A549 (cell line): ENCODE data around the gene CHST15. TPM values are rescaled to one million over a fixed set of nuclear protein-coding genes. Genes with fewer than 3 reads are reported as not detected.

Source experiments
- ATAC-seq, 2 experiments: fragments of 200-7000 bp in 1 of 2; fragments of >200 bp in 1 of 2; cut with Nextera tagmentation in 1 of 2; cut with Tn5 transposase in 1 of 2; 3 replicates each; pipeline versions ENCODE4 v1.8.0 to v1.9.1; 2018 to 2020; ENCODE audit warnings: mild to moderate bottlenecking in 1 of 2, moderate library complexity in 1 of 2
- CTCF ChIA-PET: fragments of 300-600 bp; sonication (Branson Sonifier 250); formaldehyde crosslinking; extraction: SDS; loops from one replicate; lab custom pipeline; 2021; ENCODE audit warnings: antibody characterized with exemption, inconsistent platforms; lab: Yijun Ruan, JAX
- POLR2A ChIA-PET: fragments of 350-600 bp; formaldehyde crosslinking; extraction: SDS; loops from one replicate; lab custom pipeline; 2021; ENCODE audit warnings: antibody characterized with exemption, inconsistent platforms; lab: Yijun Ruan, JAX
- DNase-seq, 2 experiments: peaks; one replicate each; pipeline versions ENCODE4 v3.0.0 to v3.0.0-alpha.2; 2011 to 2016; ENCODE audit warnings: low read depth in 1 of 2, low spot score in 1 of 2
- FAIRE-seq: peaks from 2 replicates; lab custom pipeline; 2011; peaks lifted over from hg19 to GRCh38; lab: Jason Lieb, UNC
- H3K27ac ChIP-seq, 2 experiments: fragments of >200 bp; sonication (Bioruptor Twin); formaldehyde crosslinking; 3 replicates each; pipeline ENCODE4 v1.5.1; 2016 to 2017
- H3K4me1 ChIP-seq: fragments of >200 bp; sonication (Bioruptor Twin); formaldehyde crosslinking; 3 replicates; pipeline ENCODE4 v1.6.1; 2016
- H3K4me2 ChIP-seq: fragments of >200 bp; sonication (Bioruptor Twin); formaldehyde crosslinking; 3 replicates; pipeline ENCODE4 v1.6.1; 2016
- H3K4me3 ChIP-seq: fragments of >200 bp; sonication (Bioruptor Twin); formaldehyde crosslinking; 3 replicates; pipeline ENCODE4 v1.5.1; 2016
- H3K9me3 ChIP-seq: fragments of >200 bp; sonication (Bioruptor Twin); formaldehyde crosslinking; 3 replicates; pipeline ENCODE4 v1.6.1; 2016
- ATOH8 ChIP-seq: fragments of 250-450 bp; sonication (Bioruptor Pico); IDR thresholded peaks from 2 replicates; pipeline ENCODE4 v1.5.0; 2020; ENCODE audit warnings: low read depth, mild to moderate bottlenecking, moderate library complexity
- BHLHE40 ChIP-seq: IDR thresholded peaks from 2 replicates; pipeline ENCODE4 v1.6.1; 2012; ENCODE audit warnings: low read depth, low read length, inconsistent platforms
- CBX8 ChIP-seq: fragments of 200-600 bp; sonication (generic); IDR thresholded peaks from 2 replicates; pipeline ENCODE4 v1.6.1; 2016
- CHD2 ChIP-seq: fragments of 150-350 bp; IDR thresholded peaks from 2 replicates; pipeline ENCODE4 v1.6.1; 2014; ENCODE audit warnings: low read length; ENCODE audit not compliant: partially characterized antibody
- CHD4 ChIP-seq: fragments of 200-600 bp; sonication (generic); IDR thresholded peaks from 2 replicates; pipeline ENCODE4 v1.6.1; 2016; ENCODE audit warnings: antibody characterized with exemption, mild to moderate bottlenecking, borderline replicate concordance
- CTCF ChIP-seq: fragments of >200 bp; sonication (Bioruptor Twin); formaldehyde crosslinking; IDR thresholded peaks from 3 replicates; pipeline ENCODE4 v1.5.1; 2016
- E2F6 ChIP-seq: IDR thresholded peaks from 2 replicates; pipeline ENCODE4 v1.6.1; 2012; ENCODE audit warnings: low read depth, borderline replicate concordance
- EHMT2 ChIP-seq: fragments of 200-600 bp; sonication (generic); IDR thresholded peaks from 2 replicates; pipeline ENCODE4 v1.6.1; 2016; ENCODE audit warnings: antibody characterized with exemption, low read depth, mild to moderate bottlenecking, moderate library complexity
- EP300 ChIP-seq, 2 experiments: fragments of >200 bp; sonication (Bioruptor Twin); formaldehyde crosslinking; IDR thresholded peaks; 2 replicates in 1 of 2; 3 replicates in 1 of 2; pipeline ENCODE4 v1.6.1; 2016 to 2017
- FOSB ChIP-seq: fragments of 250-450 bp; sonication (Bioruptor Pico); IDR thresholded peaks from 2 replicates; pipeline ENCODE4 v1.5.0; 2020; ENCODE audit warnings: mild to moderate bottlenecking, moderate library complexity
- FOSL2 ChIP-seq, 2 experiments: fragments of 450-650 bp in 1 of 2; fragments of >200 bp in 1 of 2; sonication (Bioruptor Twin) in 1 of 2; formaldehyde crosslinking; IDR thresholded peaks; 2 replicates each; pipeline versions ENCODE4 v1.5.0 to v1.6.1; 2016 to 2020; ENCODE audit warnings: mild to moderate bottlenecking in 1 of 2, moderate library complexity in 1 of 2
- GATA3 ChIP-seq: IDR thresholded peaks from 2 replicates; pipeline ENCODE4 v1.6.1; 2012; ENCODE audit warnings: borderline replicate concordance
- HDAC2 ChIP-seq: fragments of 200-600 bp; sonication (generic); IDR thresholded peaks from 2 replicates; pipeline ENCODE4 v1.6.1; 2016
- HMGXB4 ChIP-seq: fragments of 250-450 bp; sonication (Bioruptor Pico); IDR thresholded peaks from 2 replicates; pipeline ENCODE4 v1.5.0; 2021; ENCODE audit warnings: mild to moderate bottlenecking, moderate library complexity, borderline replicate concordance
- HOXB13 ChIP-seq: fragments of 250-450 bp; sonication (Bioruptor Pico); IDR thresholded peaks from 2 replicates; pipeline ENCODE4 v1.5.0; 2020; ENCODE audit warnings: low read depth, mild to moderate bottlenecking, moderate library complexity
- HOXB5 ChIP-seq: fragments of 250-450 bp; sonication (Bioruptor Pico); IDR thresholded peaks from 2 replicates; pipeline ENCODE4 v1.5.0; 2020; ENCODE audit warnings: mild to moderate bottlenecking, moderate library complexity
- KDM1A ChIP-seq: fragments of 200-600 bp; sonication (generic); IDR thresholded peaks from 2 replicates; pipeline ENCODE4 v1.6.1; 2016; ENCODE audit warnings: low read depth, mild to moderate bottlenecking
- MAFK ChIP-seq: fragments of 450-650 bp; IDR thresholded peaks from 2 replicates; pipeline ENCODE4 v1.6.1; 2014; ENCODE audit not compliant: partially characterized antibody
- MAX ChIP-seq: IDR thresholded peaks from 2 replicates; pipeline ENCODE4 v1.6.1; 2012
- NFE2L2 ChIP-seq: fragments of 150-350 bp; conservative IDR thresholded peaks from 2 replicates; pipeline ENCODE4 v1.6.1; 2014; ENCODE audit warnings: low read length
- NPAS2 ChIP-seq: fragments of 250-450 bp; sonication (Bioruptor Pico); IDR thresholded peaks from 2 replicates; pipeline ENCODE4 v1.8.0; 2022; ENCODE audit warnings: mild to moderate bottlenecking, moderate library complexity, borderline replicate concordance
- PBX3 ChIP-seq: IDR thresholded peaks from 2 replicates; pipeline ENCODE4 v1.6.1; 2012
- POLR2AphosphoS2 ChIP-seq: conservative IDR thresholded peaks from 2 replicates; pipeline ENCODE4 v1.6.1; 2012; ENCODE audit warnings: low read length, improper control_type of control experiment, inconsistent platforms
- RAD21 ChIP-seq, 2 experiments: fragments of >200 bp in 1 of 2; sonication (Bioruptor Twin) in 1 of 2; formaldehyde crosslinking in 1 of 2; IDR thresholded peaks in 1 of 2; conservative IDR thresholded peaks in 1 of 2; 2 replicates in 1 of 2; 3 replicates in 1 of 2; pipeline ENCODE4 v1.6.1; 2012 to 2018; ENCODE audit warnings: inconsistent platforms in 1 of 2
- RNF2 ChIP-seq: fragments of 200-600 bp; sonication (generic); IDR thresholded peaks from 2 replicates; pipeline ENCODE4 v1.6.1; 2016; ENCODE audit warnings: low read depth, mild to moderate bottlenecking, antibody characterized with exemption, moderate library complexity, borderline replicate concordance
- SMC3 ChIP-seq: fragments of >200 bp; sonication (Bioruptor Twin); formaldehyde crosslinking; IDR thresholded peaks from 3 replicates; pipeline ENCODE4 v1.6.1; 2018; ENCODE audit warnings: inconsistent platforms
- ZC3H11A ChIP-seq: fragments of 450-650 bp; IDR thresholded peaks from 2 replicates; pipeline ENCODE4 v1.6.1; 2014; ENCODE audit warnings: antibody characterized with exemption, mild to moderate bottlenecking
- ZNF302 ChIP-seq: fragments of 250-450 bp; sonication (Bioruptor Pico); IDR thresholded peaks from 2 replicates; pipeline ENCODE4 v1.9.0; 2021; ENCODE audit warnings: inconsistent platforms, mild to moderate bottlenecking, moderate library complexity
- WGBS: methylation state at CpG from one replicate; pipeline ENCODE4 v1.1.6; 2017; ENCODE audit errors: missing lambda C conversion rate; 5-methylcytosine and 5-hydroxymethylcytosine counted together
- polyA plus RNA-seq, 4 experiments: library from polyadenylated mRNA; depleted of rRNA in 3 of 4; stranded (reverse); fragments of >200 nt; fragmentation: RNase III in 1 of 4; extraction: RNeasy Plus Mini Kit Qiagen cat#74134 plus additional on column Dnase treatment in 1 of 4; gene quantifications; 2 replicates in 3 of 4; 3 replicates in 1 of 4; pipeline ENCODE4 v1.2.3, GENCODE V29; 2011 to 2017

CHST15 gene
- polyA plus RNA-seq, 2 of the 4 experiments (the other 2 are of a cell fraction): 5.1 to 10.3 TPM

- no peak for TF ChIP-seq RNF2
These were observed 73.3 kb downstream of the CHST15 start (continued) for GRCh38 chr10:124019886-124020797.

GRCh38 chr10:124018886-124019525, 74.4 kb downstream of the CHST15 start:
- no peak for ATAC-seq
- TF ChIP-seq CTCF: no peak
- TF ChIP-seq POLR2AphosphoS2: no peak
- no peak for TF ChIP-seq RAD21 (conservative IDR thresholded peaks at IDR 0.05 in 1 of 2, IDR thresholded peaks at IDR 0.05 in 1 of 2)
- no peak for TF ChIP-seq ZC3H11A
- no peak for TF ChIP-seq EP300 (IDR thresholded peaks at IDR 0.05)
- TF ChIP-seq E2F6: no peak
- TF ChIP-seq BHLHE40: no peak
- no peak for TF ChIP-seq ATOH8 (CRISPR knock-in tag)
- TF ChIP-seq NPAS2 (CRISPR knock-in tag): no peak
- no peak for TF ChIP-seq NFE2L2
- TF ChIP-seq CHD4: no peak
- TF ChIP-seq EHMT2: no peak
- no peak for TF ChIP-seq MAFK
- TF ChIP-seq HDAC2: no peak
- no peak for TF ChIP-seq CHD2
- TF ChIP-seq MAX: no peak
- TF ChIP-seq CBX8: no peak
- TF ChIP-seq SMC3: no peak
- no peak for TF ChIP-seq FOSB (CRISPR knock-in tag)
- Histone ChIP-seq H3K4me3 (no peak overlapping the region), H3K27ac (no peak overlapping the region), H3K9me3 (no peaks in the 10 kb centered on the region), H3K4me2 (no peak overlapping the region), H3K4me1 (no peaks in the 10 kb centered on the region)
- ChIA-PET POLR2A (no interaction called here), CTCF (interaction anchor here (1.0 to 3.7 kb wide), 9 partner anchors 8 to 436 kb away, joined by 3 to 14 read pairs (median 3); no protein-coding TSS in a partner anchor)
- whole genome bisulfite sequencing: 71% methylated on average over 17 of the region's 19 CpGs
- no peak for DNase-seq
- FAIRE-seq: no peak

GRCh38 chr10:124017729-124018128, 75.7 kb downstream of the CHST15 start:
- FAIRE-seq: no peak
- Histone ChIP-seq H3K9me3 (no peaks in the 10 kb centered on the region), H3K4me3 (no peak overlapping the region), H3K27ac (no peak overlapping the region), H3K4me2 (no peak overlapping the region), H3K4me1 (no peaks in the 10 kb centered on the region)
- CTCF ChIA-PET: interaction anchor here (1.2 to 3.7 kb wide), 7 partner anchors 9 to 386 kb away, joined by 3 to 14 read pairs (median 4); no protein-coding TSS in a partner anchor
- 77% methylated on average over 5 of the region's 5 CpGs for WGBS
- ATAC-seq: peak; percentile 54 to 60; a peak in 4 of 6 replicates
- DNase-seq: no peak
- POLR2A ChIA-PET: no interaction called here
- TF ChIP-seq GATA3 (no peak), HOXB13 (CRISPR knock-in tag) (no peak), CHD2 (no peak), PBX3 (no peak), FOSL2 (IDR thresholded peaks at IDR 0.05) (no peak), FOSL2 (CRISPR knock-in tag; IDR thresholded peaks at IDR 0.05) (no peak), HMGXB4 (CRISPR knock-in tag) (no peak), BHLHE40 (no peak), ZNF302 (CRISPR knock-in tag) (no peak), HOXB5 (no peak), KDM1A (no peak), RAD21 (conservative IDR thresholded peaks at IDR 0.05 in 1 of 2, IDR thresholded peaks at IDR 0.05 in 1 of 2) (no peak)
